ENCODE results near the gene LRRFIP2. TPM values are rescaled to one million over a fixed set of nuclear protein-coding genes. Genes with fewer than 3 reads are reported as not detected.
"Not testable (repeated sequence)": the region's sequence is repeated elsewhere in the genome, so short reads cannot be mapped to it uniquely, and the experiment has no call there.

LRRFIP2 gene
- total RNA-seq, 2 experiments from 2014 or later, result 25.9 to 30.7 TPM

GRCh38 chr3:37075955-37076354 is 98.4 kb downstream of the LRRFIP2 start:
- Mint-ChIP-seq H3K9me3 (no peaks in the 10 kb centered on the region), H3K4me1 (ENCODE audit: low read depth) (peaks cover 6% of the 10 kb centered on the region), H3K4me3 (no peak overlapping the region), H3K27me3 (no peaks in the 10 kb centered on the region), H3K27ac (no peak overlapping the region), H3K36me3 (peaks cover 23% of the 10 kb centered on the region)
- ChIA-PET POLR2A (no interaction called here), CTCF (no interaction called here)
- intact Hi-C loops (cut with micrococcal nuclease), result no loop called here
- no peak for DNase-seq

DNA sequence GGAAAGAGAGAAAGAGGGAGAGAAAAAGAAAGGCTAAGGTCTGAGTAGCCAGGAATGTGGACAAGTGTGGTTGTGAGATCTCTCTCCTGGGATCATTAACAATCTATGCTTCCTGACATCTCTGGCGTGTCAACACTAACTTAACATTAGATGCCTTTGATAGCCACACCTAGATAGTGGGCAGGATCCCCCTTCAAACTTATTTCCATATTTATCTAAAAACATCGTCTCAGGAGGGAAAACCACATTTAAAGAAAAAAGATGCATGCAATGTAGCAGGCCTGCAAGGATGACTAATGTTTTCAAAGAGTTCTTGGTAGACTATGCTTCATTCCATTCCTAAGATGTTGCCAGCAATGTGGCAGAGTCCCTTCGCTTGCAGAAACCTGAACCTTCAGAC is 100.2 kb downstream of the LRRFIP2 start:
- no peak overlapping the region for H3K27ac Mint-ChIP-seq
- no peaks in the 10 kb centered on the region for H3K9me3 Mint-ChIP-seq
- no peak overlapping the region for H3K4me3 Mint-ChIP-seq
- intact Hi-C loops (cut with micrococcal nuclease), result no loop called here
- ChIA-PET POLR2A (no interaction called here), CTCF (no interaction called here)
- H3K4me1 Mint-ChIP-seq (ENCODE audit: low read depth), result peaks cover 6% of the 10 kb centered on the region
- peaks cover 27% of the 10 kb centered on the region for H3K36me3 Mint-ChIP-seq
- H3K27me3 Mint-ChIP-seq, result no peaks in the 10 kb centered on the region
- DNase-seq, result no peak

- H3K27ac Mint-ChIP-seq, result no peak overlapping the region
- CTCF ChIA-PET, result no interaction called here
- intact Hi-C loops (cut with micrococcal nuclease), result no loop called here
- no peaks in the 10 kb centered on the region for H3K27me3 Mint-ChIP-seq
- H3K9me3 Mint-ChIP-seq, result no peaks in the 10 kb centered on the region
- H3K4me1 Mint-ChIP-seq (ENCODE audit: low read depth), result peaks cover 6% of the 10 kb centered on the region
- POLR2A ChIA-PET, result no interaction called here
- peaks cover 30% of the 10 kb centered on the region for H3K36me3 Mint-ChIP-seq
- H3K4me3 Mint-ChIP-seq, result no peak overlapping the region
- no peak for DNase-seq
Observed at GRCh38 chr3:37072892-37073291, 101.5 kb downstream of the LRRFIP2 start.

GRCh38 chr3:37071921-37072320 is 102.5 kb downstream of the LRRFIP2 start:
- intact Hi-C loops (cut with micrococcal nuclease), result no loop called here
- POLR2A ChIA-PET, result no interaction called here
- Mint-ChIP-seq H3K9me3 (no peaks in the 10 kb centered on the region), H3K36me3 (peaks cover 27% of the 10 kb centered on the region), H3K27ac (no peak overlapping the region), H3K4me3 (no peak overlapping the region), H3K27me3 (no peaks in the 10 kb centered on the region), H3K4me1 (ENCODE audit: low read depth) (peaks cover 6% of the 10 kb centered on the region)
- DNase-seq, result no peak
- CTCF ChIA-PET, result no interaction called here

DNA sequence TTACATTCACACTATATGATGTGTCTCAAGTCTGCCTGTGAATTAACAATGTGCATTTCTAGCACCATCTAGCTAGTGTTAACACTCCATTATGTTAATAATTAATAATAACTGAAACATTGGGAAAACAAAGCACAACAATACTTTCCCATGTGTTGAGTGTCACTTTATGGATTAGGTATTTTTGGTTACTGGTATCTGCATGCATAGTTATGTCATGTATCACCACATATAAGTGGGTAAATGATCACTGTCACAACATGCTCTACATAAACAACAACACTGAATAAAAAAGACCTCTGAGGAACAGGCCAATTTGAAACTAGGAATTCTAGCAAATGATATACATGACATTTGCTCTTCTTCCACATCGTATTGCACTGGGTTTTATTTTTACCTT is 106.4 kb downstream of the LRRFIP2 start:
- CTCF ChIA-PET, result no interaction called here
- no peak overlapping the region for H3K27ac Mint-ChIP-seq

GRCh38 chr3:37067577-37067976 is 106.8 kb downstream of the LRRFIP2 start:
- no peak overlapping the region for H3K27ac Mint-ChIP-seq
- intact Hi-C loops (cut with micrococcal nuclease), result no loop called here
- no peak for DNase-seq
- no peak overlapping the region for H3K4me3 Mint-ChIP-seq
- ChIA-PET POLR2A (no interaction called here), CTCF (no interaction called here)
- H3K27me3 Mint-ChIP-seq, result no peaks in the 10 kb centered on the region
- H3K9me3 Mint-ChIP-seq, result no peaks in the 10 kb centered on the region
- H3K4me1 Mint-ChIP-seq (ENCODE audit: low read depth), result peaks cover 1% of the 10 kb centered on the region
- peaks cover 24% of the 10 kb centered on the region for H3K36me3 Mint-ChIP-seq

More for the DNA sequence above, 106.4 kb downstream of the LRRFIP2 start:
- Mint-ChIP-seq H3K4me3 (no peak overlapping the region), H3K36me3 (peaks cover 22% of the 10 kb centered on the region), H3K4me1 (ENCODE audit: low read depth) (peaks cover 6% of the 10 kb centered on the region), H3K9me3 (no peaks in the 10 kb centered on the region), H3K27me3 (no peaks in the 10 kb centered on the region)
- intact Hi-C loops (cut with micrococcal nuclease), result no loop called here
- POLR2A ChIA-PET, result no interaction called here
- no peak for DNase-seq

- Mint-ChIP-seq H3K9me3 (no peaks in the 10 kb centered on the region), H3K27ac (no peak overlapping the region)
Observed at GRCh38 chr3:37064747-37065146, 109.6 kb downstream of the LRRFIP2 start.

DNA sequence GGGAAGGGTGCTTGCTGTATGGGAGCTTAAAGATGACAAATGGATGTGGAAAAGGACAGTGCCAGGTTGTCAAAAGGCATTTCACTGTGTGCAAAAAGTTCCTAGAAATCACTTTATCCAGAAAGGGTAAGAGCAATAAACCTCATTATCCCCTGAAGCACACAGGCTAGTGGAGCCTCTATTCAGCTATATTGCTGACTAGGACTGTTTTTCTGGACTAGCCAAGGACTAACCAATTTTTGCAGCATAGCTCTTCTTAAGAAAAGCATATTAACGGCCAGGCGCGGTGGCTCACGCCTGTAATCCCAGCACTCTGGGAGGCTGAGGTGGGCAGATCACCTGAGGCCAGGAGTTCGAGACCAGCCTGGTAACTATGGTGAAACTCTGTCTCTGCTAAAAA is 116.3 kb downstream of the LRRFIP2 start:
- H3K36me3 Mint-ChIP-seq, result peaks cover 35% of the 10 kb centered on the region
- ChIA-PET CTCF (no interaction called here), POLR2A (no interaction called here)
- H3K4me3 Mint-ChIP-seq, result no peak overlapping the region
- DNase-seq, result no peak
- no peak overlapping the region for H3K27ac Mint-ChIP-seq
- H3K4me1 Mint-ChIP-seq (ENCODE audit: low read depth), result peaks cover 10% of the 10 kb centered on the region
- intact Hi-C loops (cut with micrococcal nuclease), result no loop called here
- H3K9me3 Mint-ChIP-seq, result no peaks in the 10 kb centered on the region
- no peaks in the 10 kb centered on the region for H3K27me3 Mint-ChIP-seq

More at GRCh38 chr3:37064747-37065146, 109.6 kb downstream of the LRRFIP2 start:
- H3K4me3 Mint-ChIP-seq, result no peak overlapping the region
- intact Hi-C loops (cut with micrococcal nuclease), result no loop called here
- no peaks in the 10 kb centered on the region for H3K4me1 Mint-ChIP-seq (ENCODE audit: low read depth)
- DNase-seq, result no peak
- peaks cover 36% of the 10 kb centered on the region for H3K36me3 Mint-ChIP-seq
- ChIA-PET POLR2A (no interaction called here), CTCF (no interaction called here)
- H3K27me3 Mint-ChIP-seq, result no peaks in the 10 kb centered on the region

DNA sequence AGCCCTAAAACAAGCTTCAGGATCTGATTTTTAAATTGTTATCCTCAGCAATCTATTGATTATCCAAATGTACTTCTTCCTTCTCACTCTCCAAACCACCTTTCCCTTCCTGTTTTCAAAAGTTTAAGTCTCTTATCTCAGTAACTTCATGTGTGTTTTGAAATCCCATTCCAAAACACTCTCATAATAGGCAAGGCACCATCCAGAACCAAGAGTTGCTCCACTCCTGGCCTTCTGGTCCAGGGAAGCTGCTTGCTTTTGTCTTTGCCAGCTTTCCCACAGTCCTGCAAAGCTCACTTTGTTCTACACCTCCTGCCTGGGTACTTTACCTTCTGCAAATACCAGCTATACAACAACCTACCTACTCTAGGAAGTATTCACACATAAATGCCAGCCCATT is 117.6 kb downstream of the LRRFIP2 start:
- H3K9me3 Mint-ChIP-seq, result no peaks in the 10 kb centered on the region
- peaks cover 31% of the 10 kb centered on the region for H3K36me3 Mint-ChIP-seq
- POLR2A ChIA-PET, result no interaction called here
- CTCF ChIA-PET, result interaction anchor here (1.0 kb wide), 1 partner anchor 157 kb away, joined by 3 read pairs; no protein-coding TSS in a partner anchor
- DNase-seq, result no peak
- H3K27me3 Mint-ChIP-seq, result no peaks in the 10 kb centered on the region
- no peak overlapping the region for H3K4me3 Mint-ChIP-seq
- intact Hi-C loops (cut with micrococcal nuclease), result no loop called here
- H3K4me1 Mint-ChIP-seq (ENCODE audit: low read depth), result peaks cover 10% of the 10 kb centered on the region
- no peak overlapping the region for H3K27ac Mint-ChIP-seq

DNA sequence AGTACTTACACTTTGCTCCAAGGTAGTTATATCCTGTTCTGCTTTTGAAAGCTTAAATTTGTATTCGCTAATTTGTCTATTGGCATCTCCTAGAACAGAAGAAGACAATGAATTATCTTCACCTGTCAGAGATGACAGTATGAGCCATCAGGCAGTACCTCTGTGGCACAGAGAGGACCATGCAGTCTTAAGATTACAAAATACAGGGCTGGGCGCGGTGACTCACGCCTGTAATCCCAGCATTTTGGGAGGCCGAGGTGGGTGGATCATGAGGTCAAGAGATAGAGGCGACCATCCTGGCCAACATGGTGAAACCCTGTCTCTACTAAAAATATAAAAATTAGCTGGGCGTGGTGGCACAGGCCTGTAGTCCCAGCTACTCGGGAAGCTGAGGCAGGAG is 119.3 kb downstream of the LRRFIP2 start:
- intact Hi-C loops (cut with micrococcal nuclease); DNase-seq; H3K9me3 Mint-ChIP-seq; CTCF ChIA-PET; H3K27me3 Mint-ChIP-seq; H3K4me3 Mint-ChIP-seq; H3K4me1 Mint-ChIP-seq (ENCODE audit: low read depth); POLR2A ChIA-PET: not testable (repeated sequence)
- H3K36me3 Mint-ChIP-seq, result peaks cover 30% of the 10 kb centered on the region
- H3K27ac Mint-ChIP-seq, result peak overlapping the region; percentile 51

GRCh38 chr3:37054370-37054769 is 120.0 kb downstream of the LRRFIP2 start:
- POLR2A ChIA-PET, result no interaction called here
- H3K4me3 Mint-ChIP-seq, result no peak overlapping the region
- peak overlapping the region; percentile 88 for H3K27ac Mint-ChIP-seq
- CTCF ChIA-PET, result interaction anchor here (0.6 kb wide), 1 partner anchor 725 kb away, joined by 3 read pairs; no protein-coding TSS in a partner anchor
- H3K27me3 Mint-ChIP-seq, result no peaks in the 10 kb centered on the region
- peaks cover 33% of the 10 kb centered on the region for H3K36me3 Mint-ChIP-seq
- DNase-seq, result no peak
- no peaks in the 10 kb centered on the region for H3K9me3 Mint-ChIP-seq
- peaks cover 10% of the 10 kb centered on the region for H3K4me1 Mint-ChIP-seq (ENCODE audit: low read depth)
- intact Hi-C loops (cut with micrococcal nuclease), result loop anchor here (1.0 kb wide), 1 partner anchor 159 kb away; no protein-coding TSS in a partner anchor

GRCh38 chr3:37053753-37054152 is 120.6 kb downstream of the LRRFIP2 start:
- Mint-ChIP-seq H3K4me1 (ENCODE audit: low read depth) (peaks cover 10% of the 10 kb centered on the region), H3K4me3 (no peak overlapping the region), H3K27me3 (no peaks in the 10 kb centered on the region), H3K27ac (peak overlapping the region; percentile 88), H3K9me3 (no peaks in the 10 kb centered on the region), H3K36me3 (peaks cover 37% of the 10 kb centered on the region)
- DNase-seq, result no peak
- intact Hi-C loops (cut with micrococcal nuclease), result loop anchor here (1.0 kb wide), 1 partner anchor 160 kb away; no protein-coding TSS in a partner anchor
- ChIA-PET POLR2A (no interaction called here), CTCF (interaction anchor here (0.6 kb wide), 1 partner anchor 726 kb away, joined by 3 read pairs; no protein-coding TSS in a partner anchor)

- Mint-ChIP-seq H3K9me3 (no peaks in the 10 kb centered on the region), H3K36me3 (peaks cover 41% of the 10 kb centered on the region), H3K27me3 (no peaks in the 10 kb centered on the region), H3K4me3 (no peak overlapping the region), H3K27ac (peak overlapping the region; percentile 65), H3K4me1 (ENCODE audit: low read depth) (peaks cover 10% of the 10 kb centered on the region)
- ChIA-PET POLR2A (no interaction called here), CTCF (no interaction called here)
- intact Hi-C loops (cut with micrococcal nuclease), result no loop called here
- DNase-seq, result no peak
Observed at GRCh38 chr3:37053337-37053736, 121.0 kb downstream of the LRRFIP2 start.
